Endothelial cell of umbilical vein (primary cell): Measurements from ENCODE around the gene SULT1A2. TPM values are rescaled to one million over a fixed set of nuclear protein-coding genes. Genes with fewer than 3 reads are reported as not detected.
"Not testable (repeated sequence)": the region's sequence is repeated elsewhere in the genome, so short reads cannot be mapped to it uniquely, and the experiment has no call there.

Experiments used
- BruUV-seq: library from RNA; stranded (reverse); fragments of 400-500 nt; replicated peaks from 2 replicates; lab custom pipeline; 2021; lab: Mats Ljungman, UMichigan
- CTCF ChIA-PET: fragments of 300-600, 350-600 bp; sonication (Branson Sonifier 250); formaldehyde crosslinking; loops from one replicate; lab custom pipeline; 2021; ENCODE audit warnings: antibody characterized with exemption, inconsistent platforms; lab: Charles Lee
- POLR2A ChIA-PET: fragments of 300-600, 350-600 bp; sonication (Branson Sonifier 250); formaldehyde crosslinking; loops from one replicate; lab custom pipeline; 2021; ENCODE audit warnings: antibody characterized with exemption, inconsistent platforms; lab: Charles Lee
- DNase-seq: peaks from one replicate; pipeline ENCODE4 v3.0.0-alpha.2; 2011; ENCODE audit warnings: low read depth, low spot score
- FAIRE-seq: peaks from 2 replicates; lab custom pipeline; 2011; peaks lifted over from hg19 to GRCh38; lab: Jason Lieb, UNC
- H2AFZ ChIP-seq: 2 replicates; pipeline ENCODE4 v1.6.0; 2012; ENCODE audit warnings: low read depth, low read length, control low read depth, inconsistent platforms
- H3K27ac ChIP-seq: 2 replicates; pipeline ENCODE4 v1.5.1; 2011; ENCODE audit warnings: low read depth, mild to moderate bottlenecking, control low read depth, low read length, moderate library complexity; ENCODE audit not compliant: insufficient read depth
- H3K27me3 ChIP-seq, 2 experiments: 2 replicates each; pipeline versions ENCODE4 v1.6.0 to v1.6.1; 2011; ENCODE audit warnings: low read length in 2 of 2, mixed read lengths in 1 of 2; ENCODE audit not compliant: control insufficient read depth in 2 of 2, insufficient read depth in 2 of 2
- H3K36me3 ChIP-seq, 2 experiments: 2 replicates in 1 of 2; 3 replicates in 1 of 2; pipeline ENCODE4 v1.5.1; 2011; ENCODE audit warnings: low read length in 2 of 2, mild to moderate bottlenecking in 1 of 2, moderate library complexity in 1 of 2; ENCODE audit not compliant: control insufficient read depth in 2 of 2, insufficient read depth in 2 of 2; ENCODE audit errors: extremely low read depth in 1 of 2
- H3K4me1 ChIP-seq: 3 replicates; pipeline ENCODE4 v1.5.1; 2011; ENCODE audit warnings: mild to moderate bottlenecking, low read length; ENCODE audit not compliant: control insufficient read depth, insufficient read depth; ENCODE audit errors: extremely low read depth
- H3K4me2 ChIP-seq: 2 replicates; pipeline ENCODE4 v1.6.1; 2011; ENCODE audit warnings: low read length, control low read depth, mixed read lengths; ENCODE audit not compliant: insufficient read depth
- H3K4me3 ChIP-seq, 3 experiments: fragments of 200-600 bp in 1 of 3; sonication (generic), shearing (Covaris generic) in 1 of 3; replicated peaks in 1 of 3; 2 replicates each; pipeline ENCODE4 v1.5.1; 2011 to 2016; ENCODE audit warnings: control low read depth in 3 of 3, low read length in 3 of 3, mild to moderate bottlenecking in 2 of 3, inconsistent platforms in 1 of 3, low read depth in 1 of 3, moderate library complexity in 1 of 3; ENCODE audit not compliant: insufficient read depth in 1 of 3
- H3K79me2 ChIP-seq: 2 replicates; pipeline ENCODE4 v1.6.0; 2012; ENCODE audit warnings: low read length, inconsistent platforms; ENCODE audit not compliant: control insufficient read depth, insufficient read depth
- H3K9ac ChIP-seq: replicated peaks from 2 replicates; pipeline ENCODE3; 2011; ENCODE audit warnings: low read length, control low read depth; ENCODE audit not compliant: insufficient read depth; ENCODE audit errors: extremely low read depth
- H3K9me1 ChIP-seq: replicated peaks from 3 replicates; pipeline ENCODE4 v1.6.0; 2011; ENCODE audit warnings: mild to moderate bottlenecking, low read length; ENCODE audit not compliant: control insufficient read depth, insufficient read depth; ENCODE audit errors: extremely low read depth
- H3K9me3 ChIP-seq: replicated peaks from 2 replicates; pipeline ENCODE4 v1.5.1; 2012; ENCODE audit warnings: low read length, inconsistent platforms; ENCODE audit not compliant: control insufficient read depth, insufficient read depth
- H4K20me1 ChIP-seq: replicated peaks from 2 replicates; pipeline ENCODE3; 2011; ENCODE audit warnings: mild to moderate bottlenecking, low read length; ENCODE audit not compliant: control insufficient read depth, insufficient read depth; ENCODE audit errors: extremely low read depth
- CTCF ChIP-seq, 2 donors: IDR thresholded peaks; 1 replicate in 1 of 2; 2 replicates in 1 of 2; pipeline ENCODE4 v1.5.1; 2011; ENCODE audit warnings: low read length in 2 of 2, mild to moderate bottlenecking in 2 of 2, moderate library complexity in 2 of 2, control low read depth in 1 of 2, inconsistent platforms in 1 of 2, low read depth in 1 of 2; ENCODE audit not compliant: insufficient read depth in 1 of 2; ENCODE audit errors: extremely low read depth in 1 of 2
- FOS ChIP-seq: IDR thresholded peaks from 2 replicates; pipeline ENCODE4 v1.6.1; 2011; ENCODE audit warnings: mild to moderate bottlenecking, low read length, moderate library complexity, borderline replicate concordance; ENCODE audit not compliant: insufficient read depth
- GATA2 ChIP-seq: IDR thresholded peaks from 2 replicates; pipeline ENCODE4 v1.7.0; 2011; ENCODE audit warnings: low read depth, mild to moderate bottlenecking, moderate library complexity, mixed read lengths, low read length; ENCODE audit not compliant: insufficient read length, insufficient read depth
- JUN ChIP-seq: IDR thresholded peaks from 2 replicates; pipeline ENCODE4 v1.6.1; 2011; ENCODE audit warnings: borderline replicate concordance, low read depth; ENCODE audit not compliant: insufficient read length, insufficient read depth
- MAX ChIP-seq: IDR thresholded peaks from 2 replicates; pipeline ENCODE4 v1.6.1; 2011; ENCODE audit not compliant: insufficient read depth, insufficient read length
- POLR2A ChIP-seq: IDR thresholded peaks from 2 replicates; pipeline ENCODE4 v1.6.1; 2012; ENCODE audit warnings: low read depth, mild to moderate bottlenecking, control low read depth, low read length
- POLR2AphosphoS5 ChIP-seq: IDR thresholded peaks from 2 replicates; pipeline ENCODE4 v1.6.1; 2012; ENCODE audit warnings: low read depth, mild to moderate bottlenecking, control low read depth, low read length, moderate library complexity; ENCODE audit not compliant: insufficient read depth
- dilution Hi-C: fragments of 300-500 bp; cut with MboI; formaldehyde crosslinking; loops from one replicate; pipeline ENCODE4 v1.15.0; 2019; ENCODE audit warnings: low sequenced_read_pairs; ENCODE audit not compliant: extremely low pct_ligation_motif_present
- intact Hi-C: fragments of 100-400 bp; cut with micrococcal nuclease; formaldehyde crosslinking; loops from one replicate; pipeline ENCODE4 v1.10.0; 2022
- polyA plus RNA-seq, 4 experiments: library from polyadenylated mRNA; depleted of rRNA in 3 of 4; stranded (reverse) in 3 of 4; unstranded in 1 of 4; fragments of >200 nt; gene quantifications; 2 replicates each; pipeline versions ENCODE4 v1.2.1 to v1.2.3, GENCODE V29; 2011 to 2012; ENCODE audit warnings: missing spikeins in 1 of 4
- total RNA-seq: library from RNA; stranded (reverse); gene quantifications from 2 replicates; pipeline ENCODE4 v1.2.3, GENCODE V29; 2021

Gene SULT1A2
- total and polyA plus RNA-seq, 2 donors (not counting 3 experiments of a cell fraction or from before 2014, with no cell fraction given): not detected

- Histone ChIP-seq H3K9me1 (no peaks in the 10 kb centered on the region), H3K4me2 (no peak overlapping the region), H3K36me3 (no peaks in the 10 kb centered on the region), H3K9ac (no peak overlapping the region), H4K20me1 (no peaks in the 10 kb centered on the region), H3K9me3 (no peaks in the 10 kb centered on the region), H3K27ac (no peak overlapping the region), H3K4me3 (no peak overlapping the region), H3K4me1 (no peaks in the 10 kb centered on the region), H3K27me3 (no peaks in the 10 kb centered on the region), H3K79me2 (no peaks in the 10 kb centered on the region), H2AFZ (no peak overlapping the region)
- intact Hi-C loops (loop anchor here (5.0 kb wide), 2 partner anchors 89 to 294 kb away; no protein-coding TSS in a partner anchor), dilution Hi-C loops (no loop called here)
- ChIA-PET CTCF (interaction anchor here (1.3 to 1.6 kb wide), 3 partner anchors 13 to 125 kb away, joined by 3 to 4 read pairs (median 4); no protein-coding TSS in a partner anchor), POLR2A (no interaction called here)
- FAIRE-seq (no peak), DNase-seq (no peak)
- no TSS peak for BruUV-seq
- TF ChIP-seq CTCF (IDR thresholded peaks at IDR 0.05; ENCODE audit: extremely low read depth in 1 of 2, insufficient read depth in 1 of 2, low read depth in 1 of 2, low read length in 2 of 2) (no peak), GATA2 (no peak), MAX (no peak), POLR2AphosphoS5 (no peak), JUN (no peak), POLR2A (no peak), FOS (no peak)
Measured at GRCh38 chr16:28616636-28617035, 19.8 kb upstream of the SULT1A2 start.

GRCh38 chr16:28616224-28616577 lies 19.4 kb upstream of the SULT1A2 start:
- H2AFZ ChIP-seq, H3K9me1 ChIP-seq, POLR2A ChIA-PET, H3K4me3 ChIP-seq, DNase-seq, H4K20me1 ChIP-seq, H3K4me1 ChIP-seq, dilution Hi-C loops, H3K36me3 ChIP-seq, H3K9ac ChIP-seq, H3K4me2 ChIP-seq, H3K79me2 ChIP-seq, H3K9me3 ChIP-seq, BruUV-seq, H3K27me3 ChIP-seq, FAIRE-seq, H3K27ac ChIP-seq: not testable (repeated sequence)
- intact Hi-C loops: loop anchor here (5.0 kb wide), 2 partner anchors 89 to 294 kb away; no protein-coding TSS in a partner anchor
- CTCF ChIA-PET: interaction anchor here (1.3 to 1.6 kb wide), 4 partner anchors 12 to 206 kb away, joined by 3 to 4 read pairs (median 4); partner anchors contain the start of gene ATXN2L
